GM19467 (cell line): ENCODE results near the gene BORCS6.

Experiments
- ATAC-seq: cut with Tn5 transposase; IDR thresholded peaks from one replicate; pipeline ENCODE4 v1.9.1; 2021; ENCODE audit warnings: mild to moderate bottlenecking, moderate library complexity; ENCODE audit not compliant: unreplicated experiment

BORCS6 gene

DNA sequence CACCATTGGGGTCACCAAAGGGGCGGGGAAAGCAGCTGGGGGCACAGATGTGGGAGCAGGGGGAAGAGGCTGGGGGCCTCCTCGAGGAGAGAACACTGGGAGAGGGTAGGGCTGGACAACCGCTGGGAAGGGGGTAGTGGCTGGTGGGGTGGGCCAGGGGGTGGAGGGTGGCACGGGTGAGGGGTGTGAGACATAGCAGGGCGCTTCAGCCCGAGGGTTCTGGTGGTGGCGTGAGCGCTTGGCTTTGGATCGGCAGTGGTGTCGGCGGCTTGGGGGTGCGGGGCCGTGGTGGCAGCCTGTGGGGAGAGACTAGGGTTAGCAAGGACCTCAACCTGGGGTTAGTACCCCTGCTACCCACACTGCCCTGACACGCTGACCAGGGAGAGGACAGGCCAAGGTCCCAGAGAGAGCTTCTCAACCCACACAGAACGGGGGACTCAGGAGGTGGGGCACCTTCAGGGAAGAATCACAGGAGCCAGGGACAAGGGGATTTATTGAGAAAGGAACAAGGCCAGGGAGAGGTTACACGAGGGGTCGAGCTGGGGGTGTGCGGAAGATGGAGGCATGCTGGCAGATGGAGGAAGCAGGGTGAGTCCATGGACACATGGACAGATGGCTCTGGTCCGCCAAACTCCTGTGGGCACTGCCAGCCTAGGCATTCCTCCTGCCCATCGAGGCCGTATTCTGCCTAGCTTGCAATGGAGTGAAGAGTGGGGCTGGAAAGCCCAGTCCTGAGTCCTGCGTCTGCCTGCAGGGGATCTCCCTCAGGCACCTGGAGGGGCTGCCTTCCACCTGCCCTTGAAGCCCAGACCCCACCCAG is 46.2 kb downstream of the BORCS6 start:
- ATAC-seq: no peak

GRCh38 chr17:8142887-8143580 is 46.9 kb downstream of the BORCS6 start:
- ATAC-seq: no peak

DNA sequence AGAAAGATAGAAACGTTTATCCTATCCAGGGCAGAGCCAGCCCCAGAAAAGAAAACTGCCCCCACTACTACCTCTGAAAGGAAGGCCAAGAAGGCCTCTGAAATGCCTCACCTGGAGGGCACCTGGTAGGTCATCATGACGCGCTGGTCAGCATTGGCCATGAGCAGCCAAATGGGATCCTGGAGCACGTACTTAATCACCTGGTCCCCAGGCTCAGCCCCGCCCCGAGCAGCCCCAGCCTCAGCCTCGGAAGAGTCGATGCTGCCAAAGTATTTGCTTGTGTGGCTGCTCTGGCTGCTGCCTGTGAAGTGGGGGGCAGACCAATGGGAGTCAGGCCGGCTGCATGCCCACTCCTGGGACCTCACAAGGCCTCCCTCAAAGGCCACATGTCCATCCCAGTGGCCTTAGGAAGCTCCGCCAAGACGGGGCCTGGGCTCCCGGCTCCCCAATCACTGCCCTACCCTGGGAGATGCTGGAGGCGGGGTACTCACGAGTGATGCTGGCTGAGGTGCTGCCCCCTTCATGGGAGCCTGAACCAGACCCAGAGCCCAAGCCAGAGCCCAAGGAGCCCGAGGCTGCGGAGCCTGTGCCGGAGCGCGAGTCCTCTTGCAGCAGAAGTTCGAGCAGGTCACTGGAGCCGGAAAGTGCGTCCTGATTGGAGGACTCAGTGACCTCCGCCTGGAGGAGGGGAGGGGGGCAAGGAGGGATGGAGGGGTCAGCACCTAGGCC is 47.7 kb downstream of the BORCS6 start:
- ATAC-seq: no peak

DNA sequence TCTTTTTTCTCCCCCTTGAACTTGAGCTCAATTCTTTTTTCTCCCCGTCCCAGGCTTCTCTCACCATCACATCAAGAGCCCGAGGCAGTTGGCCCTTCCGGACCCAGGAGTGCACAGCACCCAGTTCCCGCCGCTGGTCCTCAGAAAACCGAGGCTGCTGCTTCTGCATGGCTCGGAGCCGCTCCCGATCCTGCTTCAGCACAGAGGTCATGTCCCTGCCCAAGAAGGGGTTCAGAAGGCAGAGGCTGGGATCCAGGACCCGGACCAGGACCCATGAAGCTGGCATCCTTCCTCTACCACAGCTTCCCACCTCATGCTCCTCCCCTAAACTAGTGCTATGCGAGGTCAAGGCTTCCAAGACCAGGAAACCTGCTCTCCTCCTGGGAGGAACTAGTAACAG is 48.2 kb downstream of the BORCS6 start:
- no peak for ATAC-seq

DNA sequence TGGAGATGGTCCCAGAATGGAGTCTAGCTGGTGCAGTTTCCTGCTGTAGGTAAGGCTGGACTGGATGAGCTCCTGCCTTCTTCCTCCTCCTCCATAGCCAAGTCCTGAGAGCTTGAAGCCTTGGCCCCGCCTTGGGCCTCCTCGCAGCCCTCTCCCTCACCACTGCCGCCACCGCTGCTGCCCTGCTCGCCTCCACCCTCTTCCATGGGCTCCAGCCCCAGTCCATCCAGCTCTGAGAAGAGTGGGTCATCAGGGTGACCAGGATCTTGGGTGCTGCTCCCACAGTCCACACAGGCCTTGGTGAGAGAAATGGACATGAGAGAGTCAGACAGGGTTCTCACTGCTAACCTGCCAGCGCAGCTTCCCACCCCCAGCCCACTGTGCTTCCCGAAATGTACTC is 48.9 kb downstream of the BORCS6 start:
- ATAC-seq: no peak

GRCh38 chr17:8140065-8141029 is 49.6 kb downstream of the BORCS6 start:
- no peak for ATAC-seq

DNA sequence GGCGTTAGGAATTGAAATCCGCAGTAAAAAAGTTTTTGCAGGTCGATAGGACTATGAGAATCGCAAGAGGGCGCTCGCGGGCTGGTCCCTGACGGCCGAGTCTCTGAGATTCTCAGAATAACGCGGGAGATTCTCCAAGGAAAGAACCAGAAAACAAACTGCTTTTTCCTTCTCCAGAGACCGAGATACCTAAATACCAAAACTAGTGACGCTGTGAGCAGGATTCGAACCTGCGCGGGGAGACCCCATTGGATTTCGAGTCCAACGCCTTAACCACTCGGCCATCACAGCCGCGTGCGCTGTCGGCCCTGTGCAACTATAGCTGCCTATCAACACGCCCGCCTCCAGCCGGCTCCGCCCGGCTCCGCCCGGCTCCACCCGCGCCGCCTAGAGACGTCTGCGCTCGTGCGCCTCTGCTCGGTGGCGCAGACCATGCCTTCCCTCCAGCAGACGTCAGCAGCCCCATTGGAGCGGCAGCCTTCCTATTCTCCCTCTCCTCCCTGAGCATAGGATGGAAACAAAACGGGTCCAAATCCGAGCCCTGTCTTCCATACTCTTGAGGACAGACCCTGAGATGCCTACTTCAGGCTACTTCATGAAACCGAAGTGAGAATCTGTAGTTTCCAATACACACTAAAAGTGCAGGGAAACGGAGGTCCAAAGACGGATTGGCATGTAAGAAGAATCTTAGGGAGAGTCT is 51.2 kb downstream of the BORCS6 start:
- ATAC-seq: peak; percentile 73

- ATAC-seq: peak; percentile 4
These were observed 51.7 kb downstream of the BORCS6 start for GRCh38 chr17:8138374-8138671.
